Testis (tissue), 2 donors: Measurements from ENCODE around the gene HMOX1.

Source experiments
- POLR2A ChIP-seq: fragments of 450-650 bp; IDR thresholded peaks from one replicate; pipeline ENCODE4 v1.6.1; 2017; ENCODE audit warnings: antibody characterized with exemption, mild to moderate bottlenecking, moderate library complexity
- TF ChIP-seq, protein P1 (sequence below), 3 experiments: fragments of 450-650 bp in 2 of 3; fragments of 200-600 bp in 1 of 3; sonication (generic) in 1 of 3; IDR thresholded peaks; one replicate each; pipeline ENCODE4 v1.5.1; 2016 to 2019; ENCODE audit warnings: antibody characterized with exemption in 3 of 3, mild to moderate bottlenecking in 2 of 3, moderate library complexity in 1 of 3

DNA sequence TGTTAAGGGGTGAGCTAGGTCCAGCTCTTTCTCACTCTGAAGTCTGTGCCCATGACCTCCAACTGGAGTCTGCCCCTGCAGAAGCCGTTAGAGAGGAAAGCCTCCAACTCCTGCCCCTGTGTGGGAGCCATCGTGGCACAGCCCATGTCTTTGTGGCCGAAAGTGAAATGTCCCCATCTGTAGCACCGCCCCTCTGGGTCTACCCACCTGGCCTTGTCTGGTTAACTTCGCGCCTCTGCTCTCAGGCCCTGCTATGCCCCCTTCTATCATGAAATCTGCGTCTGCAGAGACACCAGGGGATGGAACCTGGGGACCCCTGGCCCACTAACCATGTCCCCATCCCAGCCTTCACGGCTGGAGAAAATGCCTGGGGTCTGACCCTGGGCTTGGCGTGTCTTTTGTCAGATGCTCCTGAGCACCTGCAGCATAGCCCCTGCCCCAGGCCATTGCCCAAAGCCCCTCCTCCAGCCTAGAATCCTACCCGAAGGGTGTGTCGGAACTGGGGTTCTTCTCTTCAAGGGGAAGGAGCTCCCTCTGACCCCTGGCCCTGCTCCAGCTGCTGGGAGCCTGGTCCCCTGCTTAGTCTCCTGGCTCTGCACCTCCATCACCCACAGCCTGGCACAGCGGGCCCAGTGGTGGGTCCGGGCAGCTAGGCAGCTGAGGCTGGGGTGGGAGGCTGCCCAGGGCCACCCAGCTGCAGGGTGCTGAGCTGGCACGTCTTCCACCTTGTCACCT is 35.8 kb upstream of the HMOX1 start:
- TF ChIP-seq POLR2A: no peak
- TF ChIP-seq, protein P1, sequence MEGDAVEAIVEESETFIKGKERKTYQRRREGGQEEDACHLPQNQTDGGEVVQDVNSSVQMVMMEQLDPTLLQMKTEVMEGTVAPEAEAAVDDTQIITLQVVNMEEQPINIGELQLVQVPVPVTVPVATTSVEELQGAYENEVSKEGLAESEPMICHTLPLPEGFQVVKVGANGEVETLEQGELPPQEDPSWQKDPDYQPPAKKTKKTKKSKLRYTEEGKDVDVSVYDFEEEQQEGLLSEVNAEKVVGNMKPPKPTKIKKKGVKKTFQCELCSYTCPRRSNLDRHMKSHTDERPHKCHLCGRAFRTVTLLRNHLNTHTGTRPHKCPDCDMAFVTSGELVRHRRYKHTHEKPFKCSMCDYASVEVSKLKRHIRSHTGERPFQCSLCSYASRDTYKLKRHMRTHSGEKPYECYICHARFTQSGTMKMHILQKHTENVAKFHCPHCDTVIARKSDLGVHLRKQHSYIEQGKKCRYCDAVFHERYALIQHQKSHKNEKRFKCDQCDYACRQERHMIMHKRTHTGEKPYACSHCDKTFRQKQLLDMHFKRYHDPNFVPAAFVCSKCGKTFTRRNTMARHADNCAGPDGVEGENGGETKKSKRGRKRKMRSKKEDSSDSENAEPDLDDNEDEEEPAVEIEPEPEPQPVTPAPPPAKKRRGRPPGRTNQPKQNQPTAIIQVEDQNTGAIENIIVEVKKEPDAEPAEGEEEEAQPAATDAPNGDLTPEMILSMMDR (IDR thresholded peaks at IDR 0.05): no peak
